Activated CD4-positive, alpha-beta memory T cell treated with anti-CD3 and anti-CD28 coated beads, Interleukin-2, amount 10 ng/mL, durations not matched to agents 7 days and 5 days (primary cell): ENCODE data around the gene SASH1. TPM values are rescaled to one million over a fixed set of nuclear protein-coding genes. Genes with fewer than 3 reads are reported as not detected.

Experiments used
- CTCF ChIA-PET: fragments of 350-600 bp; sonication (Branson Sonifier 250); formaldehyde crosslinking; loops from one replicate; lab custom pipeline; 2021; ENCODE audit warnings: antibody characterized with exemption, inconsistent platforms; lab: Charles Lee
- POLR2A ChIA-PET: fragments of 350-600 bp; sonication (Branson Sonifier 250); formaldehyde crosslinking; loops from one replicate; lab custom pipeline; 2021; ENCODE audit warnings: antibody characterized with exemption; lab: Charles Lee
- DNase-seq: peaks from one replicate; pipeline ENCODE4 v3.0.0-alpha.2; 2020
- H3K27ac Mint-ChIP-seq: one replicate; pipeline ENCODE4 v1.8.0; 2021; ENCODE audit warnings: mild to moderate bottlenecking, mixed read lengths
- H3K27me3 Mint-ChIP-seq: one replicate; pipeline ENCODE4 v1.8.0; 2021; ENCODE audit warnings: mixed read lengths
- H3K36me3 Mint-ChIP-seq: one replicate; pipeline ENCODE4 v1.8.0; 2021; ENCODE audit warnings: low read depth, mixed read lengths
- H3K4me1 Mint-ChIP-seq: one replicate; pipeline ENCODE4 v1.8.0; 2021; ENCODE audit warnings: mixed read lengths
- H3K4me3 Mint-ChIP-seq: one replicate; pipeline ENCODE4 v1.8.0; 2021; ENCODE audit warnings: mild to moderate bottlenecking, mixed read lengths
- H3K9me3 Mint-ChIP-seq: one replicate; pipeline ENCODE4 v1.8.0; 2021; ENCODE audit warnings: mixed read lengths
- total RNA-seq, 2 experiments: library from RNA; stranded (reverse); gene quantifications; one replicate each; pipeline ENCODE4 v1.2.3, GENCODE V29; 2021

The SASH1 gene
- total RNA-seq, 2 experiments from 2014 or later: 0.75 to 0.98 TPM

DNA sequence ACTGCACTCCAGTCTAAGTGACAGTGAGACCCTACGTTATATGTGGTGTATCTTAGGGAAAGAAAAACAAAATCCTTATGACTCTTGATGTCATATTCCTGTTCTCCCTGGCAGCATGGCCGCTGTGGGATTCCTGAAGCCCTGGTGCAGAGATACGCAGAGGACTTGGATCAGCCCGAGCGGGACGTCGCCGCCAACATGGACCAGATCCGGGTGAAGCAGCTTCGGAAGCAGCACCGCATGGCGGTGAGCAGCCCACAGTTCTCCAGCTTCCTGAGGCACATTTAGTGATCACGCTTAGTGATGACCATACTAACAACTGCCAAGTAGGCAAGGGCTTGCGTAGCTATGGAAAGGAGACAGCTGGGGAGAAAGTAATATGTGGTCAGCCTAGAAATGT lies 203.3 kb downstream of the SASH1 start:
- Mint-ChIP-seq H3K4me1 (no peaks in the 10 kb centered on the region), H3K27me3 (peaks cover 8% of the 10 kb centered on the region), H3K9me3 (no peaks in the 10 kb centered on the region), H3K4me3 (no peak overlapping the region), H3K27ac (no peak overlapping the region), H3K36me3 (no peaks in the 10 kb centered on the region)
- DNase-seq: no peak
- POLR2A ChIA-PET: no interaction called here
- CTCF ChIA-PET: no interaction called here

DNA sequence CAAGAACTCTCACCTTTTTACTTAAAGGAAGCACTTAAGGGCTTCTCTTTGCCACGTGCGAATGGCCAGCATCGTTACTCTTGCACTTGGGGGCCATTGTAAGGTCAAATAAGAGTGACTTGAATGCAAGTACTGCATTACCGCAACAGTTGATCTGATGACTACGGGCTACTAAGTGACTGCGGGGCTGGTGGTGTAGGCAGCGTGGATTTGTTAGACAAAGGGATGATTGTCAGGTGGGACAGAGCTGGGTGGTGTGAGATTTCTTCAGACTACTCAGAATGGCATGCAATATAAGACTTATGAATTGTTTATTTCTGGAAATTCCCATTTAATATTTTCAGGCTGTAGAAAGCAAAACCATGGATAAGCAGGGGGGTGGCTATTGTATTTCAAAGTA lies 204.5 kb downstream of the SASH1 start:
- H3K9me3 Mint-ChIP-seq: no peaks in the 10 kb centered on the region

DNA sequence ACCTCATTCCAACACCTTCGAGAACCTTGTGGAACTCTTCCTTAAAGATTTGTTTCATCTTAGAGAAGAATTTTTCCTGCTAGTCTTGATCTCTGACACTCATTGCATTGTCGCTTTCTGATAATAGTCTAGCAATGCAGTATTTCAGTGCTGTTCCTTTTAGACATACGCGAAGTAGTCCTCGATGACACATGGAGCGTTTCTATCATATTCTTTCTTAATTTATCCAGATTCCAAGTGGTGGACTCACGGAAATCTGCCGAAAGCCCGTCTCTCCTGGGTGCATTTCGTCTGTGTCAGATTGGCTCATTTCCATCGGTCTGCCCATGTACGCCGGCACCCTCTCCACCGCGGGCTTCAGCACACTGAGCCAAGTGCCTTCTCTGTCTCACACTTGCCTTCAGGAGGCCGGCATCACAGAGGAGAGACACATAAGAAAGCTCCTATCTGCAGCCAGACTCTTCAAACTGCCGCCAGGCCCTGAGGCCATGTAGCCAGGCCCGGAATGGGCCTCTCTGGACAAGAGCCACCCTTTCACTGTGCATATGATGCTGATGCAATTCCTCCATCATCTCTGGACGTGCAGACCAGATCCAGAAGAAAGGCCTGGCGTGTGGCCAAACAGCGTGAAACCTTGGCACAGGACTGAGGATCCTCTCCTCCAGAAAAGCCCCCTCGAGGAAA lies 205.6 kb downstream of the SASH1 start:
- H3K9me3 Mint-ChIP-seq: no peaks in the 10 kb centered on the region
- H3K4me1 Mint-ChIP-seq: no peaks in the 10 kb centered on the region
- no peak for DNase-seq
- H3K27ac Mint-ChIP-seq: no peak overlapping the region
- peaks cover 21% of the 10 kb centered on the region for H3K27me3 Mint-ChIP-seq
- no peak overlapping the region for H3K4me3 Mint-ChIP-seq
- no peaks in the 10 kb centered on the region for H3K36me3 Mint-ChIP-seq
- ChIA-PET CTCF (interaction anchor here (0.9 to 1.2 kb wide), 2 partner anchors 10 to 11 kb away, joined by 3 to 5 read pairs; no protein-coding TSS in a partner anchor), POLR2A (no interaction called here)

More for the DNA sequence above, 204.5 kb downstream of the SASH1 start:
- CTCF ChIA-PET: no interaction called here
- DNase-seq: no peak
- Mint-ChIP-seq H3K27me3 (peaks cover 13% of the 10 kb centered on the region), H3K27ac (no peak overlapping the region), H3K4me3 (no peak overlapping the region), H3K4me1 (no peaks in the 10 kb centered on the region), H3K36me3 (no peaks in the 10 kb centered on the region)
- POLR2A ChIA-PET: interaction anchor here (0.6 kb wide), 1 partner anchor 214 kb away, joined by 3 read pairs; no protein-coding TSS in a partner anchor

DNA sequence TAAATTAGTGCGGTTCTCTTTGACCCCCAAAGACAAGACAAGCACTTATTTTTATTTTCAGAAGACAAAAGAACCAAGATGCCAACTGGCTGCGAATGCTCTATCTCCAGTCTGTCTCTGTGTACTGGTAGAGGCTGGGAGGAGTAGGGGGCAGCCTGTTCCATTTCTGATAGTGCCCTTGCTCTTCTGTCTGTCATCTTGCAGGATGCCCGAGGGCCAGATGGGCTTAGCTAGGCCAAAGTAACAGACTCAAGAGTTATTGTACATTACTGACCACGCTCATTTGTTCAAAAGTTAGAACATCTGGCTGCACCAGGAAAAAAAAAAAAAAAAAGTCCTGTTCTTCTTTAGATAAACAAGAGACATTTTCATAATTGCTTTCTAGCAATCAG lies 206.1 kb downstream of the SASH1 start:
- H3K27ac Mint-ChIP-seq: no peak overlapping the region
- no peaks in the 10 kb centered on the region for H3K4me1 Mint-ChIP-seq
- CTCF ChIA-PET: interaction anchor here (0.9 to 1.2 kb wide), 3 partner anchors 9 to 12 kb away, joined by 3 to 5 read pairs (median 3); no protein-coding TSS in a partner anchor

DNA sequence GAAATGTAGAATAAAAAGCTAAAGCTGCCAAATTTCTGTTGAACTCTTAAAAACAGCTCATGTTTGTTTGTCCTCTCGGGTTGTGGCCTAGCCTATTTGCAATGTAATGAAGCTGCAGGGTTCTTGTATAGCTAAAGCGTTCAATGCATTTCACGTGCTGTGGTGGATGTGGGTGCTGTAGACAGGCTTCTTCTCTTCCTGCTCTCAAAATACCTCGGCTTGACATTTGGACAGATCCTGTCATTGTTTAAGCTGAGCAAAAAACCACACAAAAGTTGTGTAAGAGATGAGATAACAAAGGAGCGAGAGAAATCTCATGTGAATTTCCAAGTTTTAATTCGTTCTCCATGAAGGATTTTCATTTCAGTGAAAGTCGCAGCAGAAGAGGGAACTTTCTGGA lies 207.9 kb downstream of the SASH1 start:
- CTCF ChIA-PET: interaction anchor here (1.3 to 1.4 kb wide), 2 partner anchors 9 to 11 kb away, joined by 3 to 5 read pairs; no protein-coding TSS in a partner anchor
- Mint-ChIP-seq H3K4me1 (no peaks in the 10 kb centered on the region), H3K36me3 (no peaks in the 10 kb centered on the region), H3K27me3 (peaks cover 28% of the 10 kb centered on the region), H3K27ac (no peak overlapping the region), H3K4me3 (no peak overlapping the region), H3K9me3 (peaks cover 2% of the 10 kb centered on the region)
- DNase-seq: no peak
- POLR2A ChIA-PET: no interaction called here

More for the DNA sequence above, 206.1 kb downstream of the SASH1 start:
- Mint-ChIP-seq H3K27me3 (peaks cover 26% of the 10 kb centered on the region), H3K4me3 (no peak overlapping the region), H3K9me3 (peaks cover 2% of the 10 kb centered on the region), H3K36me3 (no peaks in the 10 kb centered on the region)
- POLR2A ChIA-PET: interaction anchor here (0.6 kb wide), 1 partner anchor 8 kb away, joined by 4 read pairs; no protein-coding TSS in a partner anchor
- DNase-seq: no peak

DNA sequence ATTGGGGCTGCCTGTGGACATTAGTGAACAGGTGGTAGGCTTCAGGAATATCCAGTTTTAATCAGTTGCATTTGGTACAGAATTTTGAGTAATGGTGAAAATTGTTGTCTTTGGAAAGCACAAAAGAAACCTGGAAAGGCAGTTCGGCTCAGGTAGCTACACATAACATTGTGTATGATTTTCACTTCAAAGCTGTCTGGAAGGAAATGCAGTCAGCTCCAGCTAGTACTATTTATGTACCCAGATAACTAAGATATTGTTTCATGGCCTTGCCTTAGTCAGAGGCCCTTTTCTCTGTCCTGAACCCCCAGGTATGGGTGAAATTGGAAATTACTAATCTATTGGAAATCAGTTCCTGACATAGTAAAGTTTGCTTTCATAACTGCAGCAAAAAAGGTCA lies 208.6 kb downstream of the SASH1 start:
- no peaks in the 10 kb centered on the region for H3K36me3 Mint-ChIP-seq
- POLR2A ChIA-PET: no interaction called here
- no peak overlapping the region for H3K4me3 Mint-ChIP-seq
- H3K9me3 Mint-ChIP-seq: peaks cover 6% of the 10 kb centered on the region
- CTCF ChIA-PET: interaction anchor here (1.3 to 1.4 kb wide), 2 partner anchors 8 to 11 kb away, joined by 3 to 5 read pairs; no protein-coding TSS in a partner anchor
- H3K27me3 Mint-ChIP-seq: peaks cover 32% of the 10 kb centered on the region
- no peak for DNase-seq
- H3K27ac Mint-ChIP-seq: no peak overlapping the region
- H3K4me1 Mint-ChIP-seq: no peaks in the 10 kb centered on the region

DNA sequence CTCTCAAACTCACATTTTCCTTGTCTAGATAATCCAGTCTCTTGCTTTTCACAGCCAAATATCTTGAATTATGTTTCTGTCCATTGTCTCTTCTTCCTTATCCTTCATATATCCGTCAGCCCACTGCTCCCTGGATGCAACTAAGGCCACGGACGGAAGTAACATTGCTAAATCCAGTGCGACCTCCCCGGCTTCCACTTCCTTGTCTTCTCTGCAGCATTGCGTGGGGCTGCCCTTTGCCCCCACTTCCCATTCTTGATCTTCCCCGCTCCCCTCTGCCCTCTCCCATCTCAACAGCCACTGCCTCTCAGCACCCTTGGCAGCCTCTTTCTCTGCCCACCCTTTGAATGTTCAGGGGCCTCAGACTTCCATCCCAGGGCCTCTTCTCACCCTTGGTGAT lies 213.8 kb downstream of the SASH1 start:
- peaks cover 40% of the 10 kb centered on the region for H3K27me3 Mint-ChIP-seq
- CTCF ChIA-PET: interaction anchor here (1.3 kb wide), 1 partner anchor 309 kb away, joined by 3 read pairs; no protein-coding TSS in a partner anchor
- H3K27ac Mint-ChIP-seq: no peak overlapping the region
- POLR2A ChIA-PET: no interaction called here
- H3K4me1 Mint-ChIP-seq: peaks cover 16% of the 10 kb centered on the region
- H3K4me3 Mint-ChIP-seq: no peak overlapping the region
- no peak for DNase-seq
- no peaks in the 10 kb centered on the region for H3K36me3 Mint-ChIP-seq
- peaks cover 7% of the 10 kb centered on the region for H3K9me3 Mint-ChIP-seq

DNA sequence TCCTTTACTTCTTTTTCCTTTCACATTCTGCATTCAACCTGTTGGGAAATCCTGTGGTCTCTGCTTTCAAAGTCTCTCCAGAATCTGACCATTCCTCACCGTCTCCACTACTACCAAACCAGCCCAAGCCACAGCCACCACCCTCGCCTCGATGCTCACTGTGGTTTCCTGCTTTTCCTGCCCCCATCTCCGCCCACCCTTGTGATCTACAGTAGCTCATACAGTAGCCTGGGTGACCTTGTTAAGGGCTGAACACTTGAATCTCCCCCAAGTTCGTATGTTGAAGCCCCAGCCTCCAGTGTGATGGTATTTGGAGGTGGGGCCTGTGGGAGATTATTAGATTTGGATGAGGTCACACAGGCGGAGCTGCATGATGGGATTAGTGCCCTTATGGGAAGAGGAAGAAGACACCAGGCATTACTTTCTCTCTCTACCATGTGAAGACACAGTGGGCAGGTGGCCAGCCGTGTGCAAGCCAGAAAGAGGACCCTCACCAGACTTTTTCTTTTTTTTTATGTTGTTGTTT lies 215.2 kb downstream of the SASH1 start:
- ChIA-PET POLR2A (no interaction called here), CTCF (interaction anchor here (0.8 to 1.3 kb wide), 3 partner anchors 9 to 307 kb away, joined by 3 to 5 read pairs (median 4); no protein-coding TSS in a partner anchor)
- Mint-ChIP-seq H3K4me1 (peaks cover 16% of the 10 kb centered on the region), H3K27me3 (peaks cover 35% of the 10 kb centered on the region), H3K36me3 (no peaks in the 10 kb centered on the region), H3K4me3 (no peak overlapping the region), H3K27ac (no peak overlapping the region), H3K9me3 (peaks cover 7% of the 10 kb centered on the region)
- peak; percentile 23 for DNase-seq

DNA sequence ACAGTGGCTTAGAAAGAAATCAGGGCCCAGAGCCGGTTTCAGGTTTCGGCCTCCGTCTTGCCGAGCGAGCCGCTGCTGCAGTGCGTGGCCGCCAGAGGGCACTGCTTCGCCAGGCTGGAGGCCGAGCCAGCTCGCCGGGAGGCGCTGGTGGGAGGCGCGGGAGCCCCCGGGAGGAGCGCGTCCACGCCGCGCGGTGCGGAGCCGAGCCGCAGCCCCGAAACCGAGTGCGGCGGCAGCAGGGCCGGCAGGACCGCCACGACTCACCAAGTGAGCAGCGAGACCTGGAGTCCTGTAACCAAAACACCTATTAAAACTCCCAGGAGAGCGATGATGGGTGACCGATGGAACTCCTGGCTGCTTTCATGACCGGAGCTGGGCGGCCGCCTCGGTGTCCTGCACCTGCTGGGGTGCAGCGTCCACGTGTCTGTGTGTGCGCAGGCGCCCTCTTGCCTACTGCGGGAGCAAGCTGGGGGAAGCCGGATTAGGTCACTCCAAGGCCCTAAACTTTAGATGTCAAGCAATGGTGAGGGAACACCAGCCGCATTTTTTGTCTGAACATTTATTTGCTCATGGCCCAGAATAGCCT lies 217.3 kb downstream of the SASH1 start:
- ChIA-PET POLR2A (no interaction called here), CTCF (interaction anchor here (0.7 to 2.5 kb wide), 22 partner anchors 9 to 872 kb away, joined by 3 to 12 read pairs (median 4); no protein-coding TSS in a partner anchor)
- Mint-ChIP-seq H3K4me3 (no peak overlapping the region), H3K36me3 (no peaks in the 10 kb centered on the region), H3K9me3 (peaks cover 5% of the 10 kb centered on the region), H3K27ac (no peak overlapping the region), H3K4me1 (peaks cover 16% of the 10 kb centered on the region), H3K27me3 (peaks cover 31% of the 10 kb centered on the region)
- DNase-seq: peak; percentile 70

DNA sequence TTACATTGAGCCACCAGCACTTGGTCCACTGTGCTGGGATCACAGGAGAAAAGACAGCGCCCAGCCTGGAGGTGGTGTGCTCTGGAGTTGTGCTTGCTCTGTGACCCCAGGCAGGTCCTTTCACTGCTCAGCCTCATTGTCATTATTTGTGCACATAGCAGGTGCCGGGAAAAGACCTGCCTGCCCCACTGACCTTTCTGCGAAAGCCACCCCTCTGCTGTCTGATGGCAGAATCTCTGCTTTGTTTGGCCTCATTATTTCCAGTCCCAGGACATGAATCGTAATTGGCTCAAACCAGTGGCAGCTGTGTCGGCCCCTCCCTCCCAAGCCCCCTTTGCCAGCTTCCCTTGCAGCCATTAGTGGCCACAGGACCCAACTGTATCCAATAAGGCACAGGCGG lies 219.0 kb downstream of the SASH1 start:
- DNase-seq: no peak
- no peak overlapping the region for H3K27ac Mint-ChIP-seq
- ChIA-PET CTCF (interaction anchor here (1.2 to 2.2 kb wide), 2 partner anchors 11 to 16 kb away, joined by 3 to 11 read pairs; no protein-coding TSS in a partner anchor), POLR2A (no interaction called here)
- no peaks in the 10 kb centered on the region for H3K9me3 Mint-ChIP-seq
- H3K4me3 Mint-ChIP-seq: no peak overlapping the region
- H3K4me1 Mint-ChIP-seq: peaks cover 24% of the 10 kb centered on the region
- no peaks in the 10 kb centered on the region for H3K36me3 Mint-ChIP-seq
- peaks cover 30% of the 10 kb centered on the region for H3K27me3 Mint-ChIP-seq

DNA sequence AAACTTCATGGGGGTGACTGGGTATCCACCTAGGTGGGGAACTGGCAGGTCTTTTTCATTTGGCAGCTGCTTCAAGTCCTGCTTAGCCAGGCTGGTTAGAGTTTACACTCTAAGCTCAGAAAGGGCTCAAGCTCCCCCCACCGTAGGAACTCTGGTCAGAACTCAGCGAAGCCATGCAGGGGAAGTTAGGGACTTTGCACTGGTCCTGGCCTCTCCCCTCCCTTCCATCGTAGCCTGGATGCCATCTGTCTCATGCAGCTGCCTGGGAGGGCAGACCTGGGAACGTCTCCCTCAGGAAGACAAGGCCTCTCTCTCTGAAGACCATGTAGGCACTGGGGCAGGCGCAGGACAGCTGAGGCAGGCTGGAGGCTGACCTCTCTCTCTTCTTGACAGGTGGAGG lies 220.4 kb downstream of the SASH1 start:
- H3K9me3 Mint-ChIP-seq: no peaks in the 10 kb centered on the region
- DNase-seq: no peak
- ChIA-PET CTCF (interaction anchor here (1.1 to 2.0 kb wide), 2 partner anchors 14 to 383 kb away, joined by 3 to 4 read pairs; no protein-coding TSS in a partner anchor), POLR2A (no interaction called here)
- no peak overlapping the region for H3K4me3 Mint-ChIP-seq
- H3K27me3 Mint-ChIP-seq: peaks cover 24% of the 10 kb centered on the region
- H3K36me3 Mint-ChIP-seq: no peaks in the 10 kb centered on the region
- H3K27ac Mint-ChIP-seq: no peak overlapping the region
- H3K4me1 Mint-ChIP-seq: peaks cover 26% of the 10 kb centered on the region

DNA sequence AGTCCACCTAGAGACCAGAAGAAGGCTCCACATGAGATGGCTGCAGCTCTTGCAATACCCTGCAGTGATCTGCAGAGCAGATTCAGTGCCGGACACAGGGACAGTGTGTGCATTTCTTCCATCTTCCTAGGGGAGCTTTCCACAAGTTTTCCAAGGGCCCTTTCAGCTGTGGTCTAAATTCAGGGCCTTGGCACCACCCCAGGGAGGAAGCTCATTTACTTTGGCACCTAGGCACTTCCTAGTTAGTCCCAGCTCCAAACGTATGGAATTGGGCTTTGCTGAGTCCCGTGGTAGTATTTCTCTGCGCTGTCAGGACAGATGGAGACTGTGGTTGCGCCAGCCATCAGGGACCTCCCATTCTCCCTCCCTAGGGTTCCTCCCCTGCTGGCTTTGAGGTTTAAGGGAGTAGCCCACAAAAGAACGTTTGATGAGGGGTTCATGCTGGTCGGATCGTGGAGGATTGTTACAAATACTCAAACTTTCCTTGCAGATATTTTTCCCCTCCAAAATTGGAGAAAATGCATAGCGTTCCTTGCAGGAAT lies 221.9 kb downstream of the SASH1 start:
- Mint-ChIP-seq H3K27me3 (peaks cover 22% of the 10 kb centered on the region), H3K27ac (no peak overlapping the region), H3K36me3 (no peaks in the 10 kb centered on the region), H3K9me3 (no peaks in the 10 kb centered on the region), H3K4me1 (peaks cover 18% of the 10 kb centered on the region), H3K4me3 (no peak overlapping the region)
- DNase-seq: no peak
- CTCF ChIA-PET: interaction anchor here (2.0 kb wide), 1 partner anchor 12 kb away, joined by 4 read pairs; no protein-coding TSS in a partner anchor
- POLR2A ChIA-PET: no interaction called here
